CD4-positive, alpha-beta T cell treated with Interleukin-1 beta for 1 hour (primary cell): ENCODE results near the gene POLR2M.

ENCODE experiments used
- DNase-seq, 2 donors: peaks; one replicate each; pipeline ENCODE4 v3.0.0-alpha.2; 2020 to 2022

Gene POLR2M

GRCh38 chr15:57706405-57707209 is at the start of gene POLR2M:
TSS of gene POLR2M (plus strand) at chr15:57706714. CDS start at chr15:57706843, 129 bp downstream.
- DNase-seq = peak; percentile 94 to 95

- no peak for DNase-seq
Measured at GRCh38 chr15:57657619-57658018, 48.9 kb upstream of the POLR2M start.

GRCh38 chr15:57662091-57662744 is 44.3 kb upstream of the POLR2M start:
- no peak for DNase-seq

GRCh38 chr15:57662802-57663201 is 43.7 kb upstream of the POLR2M start:
- no peak for DNase-seq

GRCh38 chr15:57663262-57663661 is 43.3 kb upstream of the POLR2M start:
- no peak for DNase-seq

- DNase-seq = no peak
Measured at GRCh38 chr15:57665194-57665593, 41.3 kb upstream of the POLR2M start.

- DNase-seq = no peak
Measured at GRCh38 chr15:57665939-57666338, 40.6 kb upstream of the POLR2M start.

GRCh38 chr15:57667171-57667849 is 39.2 kb upstream of the POLR2M start:
- no peak for DNase-seq

- DNase-seq = no peak
Measured at GRCh38 chr15:57668016-57668415, 38.5 kb upstream of the POLR2M start.

- no peak for DNase-seq
Measured at GRCh38 chr15:57671636-57672035, 34.9 kb upstream of the POLR2M start.

GRCh38 chr15:57675481-57676181 is 30.9 kb upstream of the POLR2M start:
- DNase-seq = no peak

- no peak for DNase-seq
Measured at GRCh38 chr15:57676585-57676984, 29.9 kb upstream of the POLR2M start.

- no peak for DNase-seq
Measured at GRCh38 chr15:57677204-57677603, 29.3 kb upstream of the POLR2M start.

GRCh38 chr15:57680021-57680420 is 26.5 kb upstream of the POLR2M start:
- DNase-seq = no peak

- DNase-seq = no peak
Measured at GRCh38 chr15:57681011-57681410, 25.5 kb upstream of the POLR2M start.

- DNase-seq = no peak
Measured at GRCh38 chr15:57683481-57683880, 23.0 kb upstream of the POLR2M start.

- no peak for DNase-seq
Measured at GRCh38 chr15:57684491-57685151, 21.9 kb upstream of the POLR2M start.

- no peak for DNase-seq
Measured at GRCh38 chr15:57685306-57686095, 21.0 kb upstream of the POLR2M start.

- DNase-seq = no peak
Measured at GRCh38 chr15:57686657-57687056, 19.9 kb upstream of the POLR2M start.

GRCh38 chr15:57690341-57690966 is 16.1 kb upstream of the POLR2M start:
- DNase-seq = no peak

- DNase-seq = no peak
Measured at GRCh38 chr15:57691082-57691481, 15.4 kb upstream of the POLR2M start.
